Measurements from ENCODE around the gene HDLBP.

Gene HDLBP

DNA sequence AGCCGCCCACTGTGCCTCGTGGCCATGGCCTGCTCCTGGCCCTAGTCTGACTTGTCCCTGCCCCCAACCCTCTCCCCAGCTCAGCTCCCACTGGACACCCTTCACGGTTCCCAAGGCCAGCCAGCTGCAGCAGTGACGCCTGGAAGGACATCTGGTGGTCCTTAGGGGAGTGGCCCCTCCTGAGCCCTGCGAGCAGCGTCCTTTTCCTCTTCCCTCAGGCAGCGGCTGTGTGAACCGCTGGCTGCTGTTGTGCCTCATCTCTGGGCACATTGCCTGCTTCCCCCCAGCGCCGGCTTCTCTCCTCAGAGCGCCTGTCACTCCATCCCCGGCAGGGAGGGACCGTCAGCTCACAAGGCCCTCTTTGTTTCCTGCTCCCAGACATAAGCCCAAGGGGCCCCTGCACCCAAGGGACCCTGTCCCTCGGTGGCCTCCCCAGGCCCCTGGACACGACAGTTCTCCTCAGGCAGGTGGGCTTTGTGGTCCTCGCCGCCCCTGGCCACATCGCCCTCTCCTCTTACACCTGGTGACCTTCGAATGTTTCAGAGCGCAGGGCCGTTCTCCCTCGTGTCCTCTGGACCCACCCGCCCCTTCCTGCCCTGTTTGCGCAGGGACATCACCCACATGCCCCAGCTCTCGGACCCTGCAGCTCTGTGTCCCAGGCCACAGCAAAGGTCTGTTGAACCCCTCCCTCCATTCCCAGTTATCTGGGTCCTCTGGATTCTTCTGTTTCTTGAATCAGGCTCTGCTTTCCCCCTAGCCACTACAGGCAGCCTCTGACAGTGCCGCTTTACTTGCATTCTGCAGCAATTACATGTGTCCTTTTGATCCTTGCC lies 91.2 kb downstream of the HDLBP start:
- H3K4me3 ChIP-seq (ENCODE audit: low read depth in 1 of 2, low read length in 2 of 2): no peak overlapping the region
- H3K27ac ChIP-seq (ENCODE audit: low read depth, low read length): no peak overlapping the region

GRCh38 chr2:241223211-241224017 lies 92.1 kb downstream of the HDLBP start:
- H3K4me3 ChIP-seq (ENCODE audit: low read depth in 1 of 2, low read length in 2 of 2): no peak overlapping the region
- no peak overlapping the region for H3K27ac ChIP-seq (ENCODE audit: low read depth, low read length)
- no peaks in the 10 kb centered on the region for H3K9me3 ChIP-seq (ENCODE audit: low read length)
- H3K4me1 ChIP-seq (ENCODE audit: insufficient read depth, low read length): peaks cover 3% of the 10 kb centered on the region
- peaks cover 15% of the 10 kb centered on the region for H3K36me3 ChIP-seq (ENCODE audit: insufficient read depth, low read length)
- no peaks in the 10 kb centered on the region for H3K27me3 ChIP-seq (ENCODE audit: control insufficient read depth in 1 of 2, insufficient read depth in 2 of 2, low read length in 2 of 2)
- no peak overlapping the region for H3K9ac ChIP-seq (ENCODE audit: low read length)

More for the DNA sequence above, 91.2 kb downstream of the HDLBP start:
- no peaks in the 10 kb centered on the region for H3K4me1 ChIP-seq (ENCODE audit: insufficient read depth, low read length)
- H3K9ac ChIP-seq (ENCODE audit: low read length): no peak overlapping the region
- H3K9me3 ChIP-seq (ENCODE audit: low read length): no peaks in the 10 kb centered on the region
- H3K27me3 ChIP-seq (ENCODE audit: control insufficient read depth in 1 of 2, insufficient read depth in 2 of 2, low read length in 2 of 2): no peaks in the 10 kb centered on the region
- H3K36me3 ChIP-seq (ENCODE audit: insufficient read depth, low read length): peaks cover 23% of the 10 kb centered on the region

GRCh38 chr2:241219856-241220356 lies 95.6 kb downstream of the HDLBP start:
- H3K9ac ChIP-seq (ENCODE audit: low read length): no peak overlapping the region
- H3K4me1 ChIP-seq (ENCODE audit: insufficient read depth, low read length): peaks cover 3% of the 10 kb centered on the region
- H3K9me3 ChIP-seq (ENCODE audit: low read length): no peaks in the 10 kb centered on the region
- H3K36me3 ChIP-seq (ENCODE audit: insufficient read depth, low read length): no peaks in the 10 kb centered on the region
- H3K27me3 ChIP-seq (ENCODE audit: control insufficient read depth in 1 of 2, insufficient read depth in 2 of 2, low read length in 2 of 2): no peaks in the 10 kb centered on the region
- H3K27ac ChIP-seq (ENCODE audit: low read depth, low read length): no peak overlapping the region
- no peak overlapping the region for H3K4me3 ChIP-seq (ENCODE audit: low read depth in 1 of 2, low read length in 2 of 2)

DNA sequence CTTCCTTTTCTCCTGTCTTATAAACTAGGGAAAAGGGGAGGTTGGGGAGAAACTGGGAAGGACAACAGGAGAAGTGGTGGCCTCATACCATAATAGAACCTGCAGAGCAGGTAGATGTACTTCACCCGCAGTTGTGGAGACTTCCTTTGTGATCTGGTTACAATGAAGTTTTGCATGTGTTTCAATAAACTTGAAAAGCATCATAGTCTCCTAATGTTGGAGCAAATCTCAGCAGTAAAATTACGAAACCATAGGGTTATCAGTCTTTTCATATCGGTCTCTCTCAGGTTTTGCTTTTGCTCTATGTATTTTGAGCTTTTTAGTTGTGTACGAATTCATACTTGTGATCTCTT lies 96.5 kb downstream of the HDLBP start:
- H3K27ac ChIP-seq (ENCODE audit: low read depth, low read length): no peak overlapping the region
- no peaks in the 10 kb centered on the region for H3K27me3 ChIP-seq (ENCODE audit: control insufficient read depth in 1 of 2, insufficient read depth in 2 of 2, low read length in 2 of 2)
- no peak overlapping the region for H3K9ac ChIP-seq (ENCODE audit: low read length)
- H3K36me3 ChIP-seq (ENCODE audit: insufficient read depth, low read length): no peaks in the 10 kb centered on the region
- no peaks in the 10 kb centered on the region for H3K9me3 ChIP-seq (ENCODE audit: low read length)
- peak overlapping the region in 1 of 2 donors; percentile 32 for H3K4me3 ChIP-seq (ENCODE audit: low read depth in 1 of 2, low read length in 2 of 2)
- peaks cover 3% of the 10 kb centered on the region for H3K4me1 ChIP-seq (ENCODE audit: insufficient read depth, low read length)

- peak overlapping the region; percentile 27 to 32 for H3K4me3 ChIP-seq (ENCODE audit: low read depth in 1 of 2, low read length in 2 of 2)
- H3K36me3 ChIP-seq (ENCODE audit: insufficient read depth, low read length): no peaks in the 10 kb centered on the region
- H3K4me1 ChIP-seq (ENCODE audit: insufficient read depth, low read length): peaks cover 3% of the 10 kb centered on the region
- H3K9me3 ChIP-seq (ENCODE audit: low read length): no peaks in the 10 kb centered on the region
- H3K27me3 ChIP-seq (ENCODE audit: control insufficient read depth in 1 of 2, insufficient read depth in 2 of 2, low read length in 2 of 2): no peaks in the 10 kb centered on the region
- no peak overlapping the region for H3K9ac ChIP-seq (ENCODE audit: low read length)
- no peak overlapping the region for H3K27ac ChIP-seq (ENCODE audit: low read depth, low read length)
Observed at GRCh38 chr2:241218131-241219029, 97.1 kb downstream of the HDLBP start.

DNA sequence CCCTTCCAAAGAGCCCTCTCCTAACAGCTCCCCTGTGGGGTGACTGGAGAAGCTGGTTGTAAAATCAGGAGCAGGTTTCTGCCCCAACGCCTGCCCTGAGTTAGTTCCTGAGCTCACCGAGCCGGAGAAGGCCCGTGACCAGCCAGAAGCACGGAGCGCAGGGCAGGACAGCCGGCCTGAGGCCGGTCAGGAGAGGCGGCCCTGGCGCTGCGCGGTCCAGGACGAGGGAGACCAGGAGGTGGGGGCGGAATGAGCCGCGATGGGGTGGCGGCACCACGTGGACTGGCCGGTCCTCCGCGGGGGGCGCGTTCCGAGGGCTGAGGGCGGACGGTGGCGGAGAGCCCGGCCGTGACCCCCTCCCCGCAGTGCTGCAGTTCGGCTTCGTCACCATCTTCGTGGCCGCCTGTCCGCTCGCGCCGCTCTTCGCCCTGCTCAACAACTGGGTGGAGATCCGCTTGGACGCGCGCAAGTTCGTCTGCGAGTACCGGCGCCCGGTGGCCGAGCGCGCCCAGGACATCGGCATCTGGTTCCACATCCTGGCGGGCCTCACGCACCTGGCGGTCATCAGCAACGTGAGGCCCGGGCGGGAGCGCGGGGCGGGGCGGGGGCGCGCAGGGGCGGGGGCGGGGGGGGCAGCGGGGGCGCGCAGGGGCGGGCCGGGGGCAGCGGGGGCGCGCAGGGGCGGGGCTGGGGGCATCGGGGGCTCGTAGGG lies 98.0 kb downstream of the HDLBP start:
- H3K9me3 ChIP-seq (ENCODE audit: low read length): no peaks in the 10 kb centered on the region
- no peaks in the 10 kb centered on the region for H3K36me3 ChIP-seq (ENCODE audit: insufficient read depth, low read length)
- H3K27me3 ChIP-seq (ENCODE audit: control insufficient read depth in 1 of 2, insufficient read depth in 2 of 2, low read length in 2 of 2): no peaks in the 10 kb centered on the region
- H3K9ac ChIP-seq (ENCODE audit: low read length): no peak overlapping the region
- peaks cover 3% of the 10 kb centered on the region for H3K4me1 ChIP-seq (ENCODE audit: insufficient read depth, low read length)
- peak overlapping the region; percentile 52 for H3K27ac ChIP-seq (ENCODE audit: low read depth, low read length)
- peak overlapping the region; percentile 38 to 45 for H3K4me3 ChIP-seq (ENCODE audit: low read depth in 1 of 2, low read length in 2 of 2)

GRCh38 chr2:241216211-241216761 lies 99.2 kb downstream of the HDLBP start:
- Histone ChIP-seq H3K9me3 (ENCODE audit: low read length) (no peaks in the 10 kb centered on the region), H3K4me1 (ENCODE audit: insufficient read depth, low read length) (peaks cover 3% of the 10 kb centered on the region), H3K4me3 (ENCODE audit: low read depth in 1 of 2, low read length in 2 of 2) (no peak overlapping the region), H3K9ac (ENCODE audit: low read length) (no peak overlapping the region), H3K27ac (ENCODE audit: low read depth, low read length) (no peak overlapping the region), H3K27me3 (ENCODE audit: control insufficient read depth in 1 of 2, insufficient read depth in 2 of 2, low read length in 2 of 2) (no peaks in the 10 kb centered on the region), H3K36me3 (ENCODE audit: insufficient read depth, low read length) (no peaks in the 10 kb centered on the region)

DNA sequence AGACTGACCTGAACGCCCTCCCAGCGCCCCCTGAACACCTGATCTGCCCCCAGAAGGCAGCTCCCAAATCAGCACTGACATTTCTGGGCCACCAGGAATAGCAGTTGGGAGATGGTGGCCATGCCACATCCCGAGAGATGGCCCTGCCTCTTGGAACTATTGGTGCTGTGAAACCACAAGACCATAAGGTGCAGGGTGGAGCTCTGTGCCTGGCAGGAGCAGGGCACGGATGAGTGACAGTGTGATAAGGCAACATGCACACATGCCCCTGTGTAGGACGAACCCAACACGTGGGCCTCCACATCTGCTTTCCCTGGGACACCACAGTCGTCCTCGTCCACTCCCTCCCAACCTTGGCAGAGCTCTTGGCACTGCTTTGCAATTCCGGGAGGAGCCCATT lies 100.1 kb downstream of the HDLBP start:
- no peak overlapping the region for H3K27ac ChIP-seq (ENCODE audit: low read depth, low read length)
- H3K27me3 ChIP-seq (ENCODE audit: control insufficient read depth in 1 of 2, insufficient read depth in 2 of 2, low read length in 2 of 2): no peaks in the 10 kb centered on the region
- H3K36me3 ChIP-seq (ENCODE audit: insufficient read depth, low read length): no peaks in the 10 kb centered on the region
- H3K9me3 ChIP-seq (ENCODE audit: low read length): no peaks in the 10 kb centered on the region
- H3K4me1 ChIP-seq (ENCODE audit: insufficient read depth, low read length): peaks cover 3% of the 10 kb centered on the region
- H3K9ac ChIP-seq (ENCODE audit: low read length): no peak overlapping the region
- no peak overlapping the region for H3K4me3 ChIP-seq (ENCODE audit: low read depth in 1 of 2, low read length in 2 of 2)

DNA sequence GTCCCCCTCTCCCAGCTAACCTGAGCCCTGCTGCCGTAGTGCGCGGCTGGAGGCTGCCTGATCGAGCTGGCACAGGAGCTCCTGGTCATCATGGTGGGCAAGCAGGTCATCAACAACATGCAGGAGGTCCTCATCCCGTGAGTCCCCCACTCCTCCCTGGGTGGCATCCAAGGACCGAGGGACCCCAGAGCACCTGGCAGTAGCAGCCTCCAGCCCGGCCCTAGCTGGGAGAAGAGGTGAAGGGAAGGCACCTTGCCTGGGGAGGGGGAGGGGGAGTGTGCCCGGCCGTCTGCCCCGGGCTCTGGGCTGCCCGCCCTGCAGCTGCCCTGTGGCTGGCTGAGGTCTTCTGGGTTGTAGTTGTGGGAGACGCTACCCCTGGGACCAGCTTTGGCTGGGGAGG lies 100.7 kb downstream of the HDLBP start:
- H3K4me1 ChIP-seq (ENCODE audit: insufficient read depth, low read length): peaks cover 3% of the 10 kb centered on the region

DNA sequence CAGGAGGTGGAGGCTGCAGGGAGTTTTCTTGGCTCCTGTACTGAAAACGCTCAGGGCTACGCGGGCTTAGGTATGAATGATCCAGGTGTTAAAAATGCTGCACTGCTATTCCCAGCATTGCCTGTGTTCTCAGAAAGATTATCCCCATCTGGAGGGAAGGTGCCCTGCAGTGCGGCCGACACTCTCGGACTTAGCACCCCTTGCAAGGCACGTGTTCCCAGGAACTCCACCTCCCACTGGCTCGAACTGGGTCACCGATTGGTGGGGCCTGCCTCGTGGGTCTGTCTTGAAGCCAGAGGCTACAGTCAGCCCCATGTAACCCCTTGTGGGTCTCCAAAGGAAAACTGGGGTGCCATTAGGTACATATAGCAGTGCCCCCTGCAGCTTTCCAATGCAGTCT lies 101.3 kb downstream of the HDLBP start:
- Histone ChIP-seq H3K9ac (ENCODE audit: low read length) (no peak overlapping the region), H3K27ac (ENCODE audit: low read depth, low read length) (no peak overlapping the region), H3K4me1 (ENCODE audit: insufficient read depth, low read length) (peaks cover 3% of the 10 kb centered on the region), H3K27me3 (ENCODE audit: control insufficient read depth in 1 of 2, insufficient read depth in 2 of 2, low read length in 2 of 2) (no peaks in the 10 kb centered on the region), H3K4me3 (ENCODE audit: low read depth in 1 of 2, low read length in 2 of 2) (no peak overlapping the region), H3K36me3 (ENCODE audit: insufficient read depth, low read length) (no peaks in the 10 kb centered on the region), H3K9me3 (ENCODE audit: low read length) (no peaks in the 10 kb centered on the region)

More for the DNA sequence above, 100.7 kb downstream of the HDLBP start:
- Histone ChIP-seq H3K36me3 (ENCODE audit: insufficient read depth, low read length) (no peaks in the 10 kb centered on the region), H3K9me3 (ENCODE audit: low read length) (no peaks in the 10 kb centered on the region), H3K4me3 (ENCODE audit: low read depth in 1 of 2, low read length in 2 of 2) (no peak overlapping the region), H3K27ac (ENCODE audit: low read depth, low read length) (no peak overlapping the region), H3K27me3 (ENCODE audit: control insufficient read depth in 1 of 2, insufficient read depth in 2 of 2, low read length in 2 of 2) (no peaks in the 10 kb centered on the region), H3K9ac (ENCODE audit: low read length) (no peak overlapping the region)
